Measurements from ENCODE around the gene RHBDL3.

The RHBDL3 gene

DNA sequence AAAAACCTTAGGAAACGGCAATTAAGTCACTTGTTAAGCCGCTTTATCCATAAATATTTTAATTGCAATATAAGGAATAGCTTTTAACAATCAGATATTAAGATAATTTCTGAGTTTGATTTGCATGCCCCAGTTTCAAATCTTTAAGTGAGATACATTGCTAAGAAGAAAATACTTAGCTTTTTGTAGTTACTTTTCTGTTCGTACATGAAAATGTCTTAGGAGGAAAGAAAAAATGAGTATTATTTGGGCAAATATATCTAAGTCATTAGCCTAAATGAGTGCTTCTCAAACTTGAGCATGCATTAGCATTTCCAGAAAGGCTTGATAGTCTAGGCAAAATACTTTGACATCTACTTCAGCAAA lies 90.7 kb downstream of the RHBDL3 start:
- DNase-seq (ENCODE audit: insufficient read length, low spot score) (no peak), FAIRE-seq (no peak)
- no peak for TF ChIP-seq TAF1 (IDR thresholded peaks at IDR 0.05; ENCODE audit: low read depth, low read length)
- no peak for TF ChIP-seq POU2F2 (IDR thresholded peaks at IDR 0.05; ENCODE audit: low read depth, low read length)
- TF ChIP-seq POLR2AphosphoS5 (IDR thresholded peaks at IDR 0.05; ENCODE audit: low read depth, low read length): no peak
- no peak for TF ChIP-seq POLR2A (IDR thresholded peaks at IDR 0.05; ENCODE audit: low read depth, low read length)
- TF ChIP-seq SPI1 (IDR thresholded peaks at IDR 0.05; ENCODE audit: low read depth, low read length): no peak
- TF ChIP-seq PAX5 (IDR thresholded peaks at IDR 0.05; ENCODE audit: insufficient read depth, low read length, severe bottlenecking): no peak

GRCh38 chr17:32356750-32357149 lies 91.1 kb downstream of the RHBDL3 start:
- no peak for DNase-seq (ENCODE audit: insufficient read length, low spot score)
- FAIRE-seq: no peak
- TF ChIP-seq POU2F2 (IDR thresholded peaks at IDR 0.05; ENCODE audit: low read depth, low read length) (no peak), POLR2A (IDR thresholded peaks at IDR 0.05; ENCODE audit: low read depth, low read length) (0 out of 2 replicates have a peak, but pooled peaks have one; percentile 28)

GRCh38 chr17:32357615-32358014 lies 92.0 kb downstream of the RHBDL3 start:
- TF ChIP-seq POU2F2 (IDR thresholded peaks at IDR 0.05; ENCODE audit: low read depth, low read length): no peak
- no peak for TF ChIP-seq TAF1 (IDR thresholded peaks at IDR 0.05; ENCODE audit: low read depth, low read length)
- TF ChIP-seq PAX5 (IDR thresholded peaks at IDR 0.05; ENCODE audit: insufficient read depth, low read length, severe bottlenecking): no peak
- TF ChIP-seq POLR2AphosphoS5 (IDR thresholded peaks at IDR 0.05; ENCODE audit: low read depth, low read length): no peak
- no peak for TF ChIP-seq POLR2A (IDR thresholded peaks at IDR 0.05; ENCODE audit: low read depth, low read length)
- no peak for TF ChIP-seq SPI1 (IDR thresholded peaks at IDR 0.05; ENCODE audit: low read depth, low read length)
- FAIRE-seq (no peak), DNase-seq (ENCODE audit: insufficient read length, low spot score) (no peak)

- DNase-seq (ENCODE audit: insufficient read length, low spot score) (no peak), FAIRE-seq (no peak)
- no peak for TF ChIP-seq POLR2A (IDR thresholded peaks at IDR 0.05; ENCODE audit: low read depth, low read length)
- TF ChIP-seq PAX5 (IDR thresholded peaks at IDR 0.05; ENCODE audit: insufficient read depth, low read length, severe bottlenecking): no peak
- TF ChIP-seq SPI1 (IDR thresholded peaks at IDR 0.05; ENCODE audit: low read depth, low read length): no peak
- no peak for TF ChIP-seq POU2F2 (IDR thresholded peaks at IDR 0.05; ENCODE audit: low read depth, low read length)
- no peak for TF ChIP-seq TAF1 (IDR thresholded peaks at IDR 0.05; ENCODE audit: low read depth, low read length)
- no peak for TF ChIP-seq POLR2AphosphoS5 (IDR thresholded peaks at IDR 0.05; ENCODE audit: low read depth, low read length)
Measured at GRCh38 chr17:32361270-32361669, 95.6 kb downstream of the RHBDL3 start.

- FAIRE-seq: no peak
- TF ChIP-seq PAX5 (IDR thresholded peaks at IDR 0.05; ENCODE audit: insufficient read depth, low read length, severe bottlenecking): no peak
- TF ChIP-seq POLR2AphosphoS5 (IDR thresholded peaks at IDR 0.05; ENCODE audit: low read depth, low read length): no peak
- no peak for TF ChIP-seq POU2F2 (IDR thresholded peaks at IDR 0.05; ENCODE audit: low read depth, low read length)
- no peak for TF ChIP-seq TAF1 (IDR thresholded peaks at IDR 0.05; ENCODE audit: low read depth, low read length)
- no peak for TF ChIP-seq POLR2A (IDR thresholded peaks at IDR 0.05; ENCODE audit: low read depth, low read length)
- TF ChIP-seq SPI1 (IDR thresholded peaks at IDR 0.05; ENCODE audit: low read depth, low read length): no peak
- DNase-seq (ENCODE audit: insufficient read length, low spot score): no peak
Measured at GRCh38 chr17:32370426-32370825, 104.8 kb downstream of the RHBDL3 start.
